DLD1 (cell line): ENCODE results near the gene CDK11B.
"Not testable (repeated sequence)": the region's sequence is repeated elsewhere in the genome, so short reads cannot be mapped to it uniquely, and the experiment has no call there.

ENCODE experiments used
- in situ Hi-C: cut with HindIII; loops from 2 replicates; pipeline ENCODE4 v1.10.0; 2017; ENCODE audit warnings: low sequenced_read_pairs

Gene CDK11B

GRCh38 chr1:1683104-1683905, 24.5 kb upstream of the CDK11B start:
- in situ Hi-C loops, result no loop called here

DNA sequence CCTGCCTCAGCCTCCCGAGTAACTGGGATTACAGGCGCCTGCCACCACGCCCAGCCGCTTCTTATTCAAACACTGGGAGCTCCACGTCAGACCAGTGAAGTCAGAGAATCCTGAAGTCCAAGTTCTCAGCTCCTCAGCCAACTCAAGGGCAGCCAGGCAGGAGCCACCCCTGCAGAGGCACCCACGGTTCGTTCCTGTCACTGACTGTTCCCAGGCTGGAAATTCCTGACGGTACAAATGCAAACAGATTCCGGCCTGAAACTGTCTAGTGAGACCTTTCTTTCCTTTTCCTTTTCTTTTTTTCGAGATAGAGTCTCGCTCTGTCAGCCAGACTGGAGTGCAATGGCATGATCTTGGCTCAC, 22.1 kb upstream of the CDK11B start:
- in situ Hi-C loops, result no loop called here

GRCh38 chr1:1680031-1680911, 21.5 kb upstream of the CDK11B start:
- in situ Hi-C loops, result no loop called here

DNA sequence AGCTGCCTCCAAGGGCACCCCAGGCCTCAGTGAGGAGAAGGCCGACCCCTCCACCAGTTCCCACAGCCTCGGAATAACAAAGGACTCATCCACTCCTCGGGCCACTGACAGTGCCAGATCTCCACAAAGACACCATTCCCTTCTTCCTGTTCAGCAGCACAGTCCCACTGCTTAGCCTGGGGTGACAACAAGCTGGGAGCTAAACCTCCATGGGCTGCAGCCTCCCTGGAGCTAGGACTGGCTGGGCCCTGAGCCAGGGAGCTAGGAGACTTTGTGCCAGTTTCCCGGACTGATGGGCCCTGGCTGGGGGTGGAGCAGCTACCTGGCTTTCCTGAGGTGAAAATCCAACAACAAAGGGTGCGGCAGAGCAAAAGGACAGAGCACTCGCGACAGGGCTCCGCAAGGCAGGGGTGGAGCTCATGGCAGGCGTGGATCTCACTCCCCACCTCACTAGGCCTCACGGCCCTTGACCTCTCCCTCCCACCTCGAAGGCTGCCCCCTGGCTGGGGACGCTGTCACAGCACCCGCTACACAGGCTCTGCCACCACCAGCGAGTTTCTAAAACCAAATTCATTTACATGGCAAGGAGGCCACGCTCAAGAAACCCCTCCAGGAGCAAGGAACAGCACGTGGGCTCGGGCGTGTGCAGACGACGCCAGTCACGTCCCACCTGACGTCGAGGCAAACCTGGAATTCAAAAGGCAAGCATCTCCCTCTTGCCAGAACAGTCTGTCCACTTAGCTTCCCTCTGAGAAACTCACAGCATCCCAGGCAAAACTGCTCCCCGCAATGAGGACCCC, 20.0 kb upstream of the CDK11B start:
- in situ Hi-C loops, result no loop called here

- in situ Hi-C loops, result no loop called here
Measured at GRCh38 chr1:1677718-1678580, 19.1 kb upstream of the CDK11B start.

DNA sequence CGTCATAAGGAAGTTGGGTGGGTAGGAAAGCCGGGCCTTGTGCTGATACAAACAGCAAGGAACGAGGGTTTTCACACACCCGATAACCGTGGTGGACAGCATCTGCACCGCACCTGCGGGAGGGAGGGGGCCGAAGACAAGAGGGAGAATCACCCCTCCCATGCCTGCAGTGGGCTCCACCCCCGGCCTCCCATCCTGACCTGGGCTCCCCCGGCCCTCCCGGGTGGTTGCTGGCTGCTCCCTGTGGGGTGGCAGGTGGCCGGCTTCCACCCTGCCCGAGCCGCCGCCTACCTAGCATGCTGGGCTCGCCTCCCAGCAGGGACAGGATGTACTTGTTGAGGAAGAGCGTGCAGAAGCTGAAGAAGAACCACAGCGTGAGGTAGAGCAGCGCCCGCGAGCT, 17.3 kb upstream of the CDK11B start:
- in situ Hi-C loops, result not testable (repeated sequence)

DNA sequence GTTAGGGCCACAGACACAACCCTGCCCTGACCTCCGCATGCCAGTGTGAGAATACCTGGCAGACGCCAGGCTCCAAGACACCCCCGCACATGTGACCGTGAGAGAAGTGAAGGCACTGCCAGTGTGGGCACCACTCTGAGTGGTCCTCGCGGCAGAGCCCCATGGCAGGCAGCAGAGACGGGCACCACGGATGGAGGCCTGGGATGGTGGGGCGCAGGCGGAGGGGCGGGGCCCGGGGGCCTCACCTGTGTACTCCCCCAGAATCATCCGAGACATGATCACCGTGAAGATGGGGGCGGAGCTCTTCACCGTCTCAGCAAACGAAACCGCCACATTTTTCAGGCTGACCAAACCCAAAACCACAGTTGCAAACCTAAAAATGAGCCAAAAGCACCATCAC, 16.4 kb upstream of the CDK11B start:
- in situ Hi-C loops, result not testable (repeated sequence)

- in situ Hi-C loops, result not testable (repeated sequence)
Measured at GRCh38 chr1:1674806-1675205, 16.0 kb upstream of the CDK11B start.

DNA sequence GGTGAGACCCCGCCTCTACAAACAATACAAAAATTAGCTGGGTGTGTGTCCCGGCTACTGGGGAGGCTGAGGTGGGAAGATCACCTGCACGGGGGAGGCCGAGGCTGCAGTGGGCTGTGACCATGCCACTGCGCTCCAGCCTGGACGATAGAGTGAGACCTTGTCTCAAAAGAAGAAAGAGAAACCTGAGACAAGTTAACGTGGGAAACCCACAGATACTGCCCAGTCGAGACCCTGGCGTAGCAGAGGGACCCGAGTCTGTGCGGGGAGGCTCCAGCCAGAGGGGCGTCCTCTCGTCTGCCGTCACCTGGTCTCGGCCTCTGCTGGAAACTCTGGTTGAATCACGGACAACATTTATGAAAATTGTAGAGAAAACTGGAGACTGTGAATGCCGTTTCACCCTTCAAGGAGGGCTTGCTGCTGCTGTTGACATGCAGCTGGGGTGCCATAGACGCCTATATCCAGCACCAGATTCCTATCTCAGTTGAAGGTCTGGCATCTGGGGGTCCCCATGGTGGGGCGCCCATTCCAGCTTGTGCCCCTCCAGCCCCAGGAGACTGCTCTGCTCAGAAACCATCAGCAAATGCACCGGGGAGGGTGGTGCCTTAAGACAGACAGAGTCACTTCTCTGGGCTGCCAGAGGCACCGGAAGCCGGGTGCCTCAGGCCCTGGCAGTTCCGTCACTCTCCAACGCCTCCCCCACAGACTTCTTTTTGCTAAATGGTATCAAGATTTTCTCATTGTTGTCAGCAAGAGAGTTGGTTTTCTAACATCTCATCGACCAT, 13.6 kb upstream of the CDK11B start:
- in situ Hi-C loops, result no loop called here

GRCh38 chr1:1671365-1672119, 12.7 kb upstream of the CDK11B start:
- in situ Hi-C loops, result no loop called here

DNA sequence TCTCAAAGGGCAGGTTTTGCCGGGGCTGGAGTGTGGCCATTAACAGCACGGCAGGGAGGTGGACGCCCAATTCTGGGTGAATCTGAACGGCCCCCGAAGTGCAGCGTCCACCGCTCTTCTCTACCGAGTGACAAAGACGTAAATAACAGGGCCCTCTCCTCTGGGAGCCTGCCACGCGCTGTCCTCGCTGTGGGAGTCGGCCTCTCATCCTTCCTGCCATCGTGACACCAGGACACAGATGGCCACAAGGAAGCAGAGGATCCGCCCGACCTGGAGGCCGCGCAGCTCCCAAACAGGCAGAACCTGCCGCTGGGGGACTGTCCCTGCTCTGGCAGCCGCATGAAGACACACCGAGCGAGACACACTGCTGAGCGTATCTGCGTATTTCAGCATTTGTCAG, 12.1 kb upstream of the CDK11B start:
- in situ Hi-C loops, result no loop called here

GRCh38 chr1:1669468-1670440, 10.9 kb upstream of the CDK11B start:
- in situ Hi-C loops, result no loop called here

DNA sequence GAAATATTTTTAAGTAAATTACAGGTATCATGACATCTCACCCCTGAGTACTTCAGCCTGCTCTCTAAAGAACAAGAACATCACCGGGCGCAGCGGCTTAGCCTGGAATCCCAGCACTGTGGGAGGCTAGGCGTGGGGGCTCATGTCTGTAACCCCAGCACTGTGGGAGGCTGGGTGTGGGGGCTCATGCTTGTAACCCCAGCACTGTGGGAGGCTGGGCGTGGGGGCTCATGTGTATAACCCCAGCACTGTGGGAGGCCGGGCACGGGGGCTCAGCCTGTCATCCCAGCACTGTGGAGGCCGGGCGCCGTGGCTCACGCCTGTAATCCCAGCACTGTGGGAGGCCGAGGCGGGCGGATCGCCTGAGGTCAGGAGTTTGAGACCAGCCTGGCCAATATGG, 7.7 kb upstream of the CDK11B start:
- in situ Hi-C loops, result no loop called here

DNA sequence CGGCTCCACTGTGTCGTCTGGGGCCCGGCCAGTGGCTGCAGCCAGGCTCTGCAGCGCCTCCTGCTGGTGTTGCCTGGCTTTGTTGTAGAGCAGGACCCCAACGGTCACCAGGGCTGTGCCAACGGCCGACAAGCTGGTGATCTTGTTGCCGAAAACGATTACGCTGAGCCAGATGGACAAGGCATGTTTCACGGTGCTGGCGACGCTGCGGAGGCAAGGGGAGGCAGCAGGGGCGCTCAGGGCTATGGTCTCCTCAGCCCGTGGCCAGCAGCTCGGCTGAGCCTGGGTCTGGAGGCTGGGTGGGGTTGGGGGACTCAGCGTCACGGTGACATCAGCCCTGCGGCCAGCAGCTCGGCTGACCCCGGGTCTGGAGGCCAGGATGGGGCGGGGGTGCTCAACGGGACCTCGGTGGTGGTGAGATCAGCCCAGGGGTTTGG, 7.0 kb upstream of the CDK11B start:
- in situ Hi-C loops, result no loop called here

DNA sequence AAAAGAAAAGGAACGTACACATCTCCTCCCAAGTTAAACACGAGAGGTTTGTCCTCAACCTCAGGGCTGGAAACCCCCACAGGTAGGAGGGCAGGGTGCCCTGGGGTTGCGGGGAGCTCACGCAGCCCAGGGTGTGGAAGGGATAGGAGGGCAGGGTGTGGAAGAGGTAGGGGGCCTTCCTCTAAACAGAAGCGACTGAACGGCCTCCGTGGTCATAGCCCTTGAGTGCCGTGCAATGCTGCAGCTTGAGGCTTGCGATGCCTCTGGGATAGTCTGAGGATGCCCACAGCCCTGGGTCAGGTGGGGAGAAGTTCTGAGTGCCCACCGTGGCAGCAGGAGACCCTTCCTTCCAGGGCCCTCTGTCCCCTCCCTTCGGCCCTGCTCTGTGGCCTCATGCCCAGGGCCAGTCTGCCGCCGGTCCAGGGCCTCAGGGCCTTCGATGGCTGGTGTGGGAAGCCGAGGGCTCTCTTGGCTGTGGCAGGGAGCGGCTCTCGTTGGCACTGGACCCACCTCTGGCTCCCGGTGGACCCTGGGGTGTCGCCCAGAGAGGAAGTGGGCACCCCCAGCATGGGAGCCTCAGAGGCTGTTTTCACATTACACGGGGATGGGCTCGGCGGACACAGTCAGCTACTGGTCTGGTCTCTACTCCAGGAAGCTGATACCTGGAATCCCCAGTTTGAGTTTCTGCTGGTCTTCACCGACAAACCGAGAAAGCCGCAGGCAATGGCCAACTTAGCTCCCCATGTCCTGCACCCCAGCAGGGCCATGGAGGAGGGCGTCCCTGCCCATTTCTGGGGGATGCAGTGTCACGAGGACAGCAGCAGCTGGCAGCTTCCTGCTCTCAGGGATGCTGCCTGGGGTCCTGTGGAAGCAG, 6.4 kb upstream of the CDK11B start:
- in situ Hi-C loops, result no loop called here

DNA sequence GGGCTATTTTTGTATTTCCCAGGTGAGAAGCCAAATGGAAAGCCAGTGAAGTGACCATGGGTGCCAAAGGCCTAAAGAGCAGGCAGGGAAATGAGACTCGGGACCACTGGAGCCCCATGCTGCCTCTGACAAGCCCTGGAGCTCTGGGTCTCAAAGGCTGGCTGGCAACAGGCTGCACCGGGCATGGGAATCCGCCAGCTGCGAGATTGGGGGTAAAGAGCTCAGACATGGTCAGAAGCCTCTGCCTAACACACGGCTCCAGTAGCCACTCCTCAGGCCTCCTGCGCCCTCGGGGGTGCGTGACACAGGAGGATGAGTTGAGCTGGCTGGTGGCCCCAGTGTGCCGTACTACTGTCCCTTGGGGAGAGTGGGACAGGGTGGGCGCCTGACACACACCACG, 5.5 kb upstream of the CDK11B start:
- in situ Hi-C loops, result not testable (repeated sequence)
